GM19238 (cell line): Measurements from ENCODE around the gene SPAG6.

Experiments
- DNase-seq: peaks from one replicate; pipeline ENCODE4 v3.0.0; 2011; ENCODE audit warnings: low spot score; ENCODE audit not compliant: insufficient read length

SPAG6 gene

GRCh38 chr10:22321924-22322640 lies 23.2 kb upstream of the SPAG6 start:
- DNase-seq, result no peak

GRCh38 chr10:22322641-22323160 lies 22.6 kb upstream of the SPAG6 start:
- DNase-seq, result no peak

GRCh38 chr10:22323538-22324305 lies 21.6 kb upstream of the SPAG6 start:
- no peak for DNase-seq

GRCh38 chr10:22324413-22324812 lies 20.9 kb upstream of the SPAG6 start:
- no peak for DNase-seq

GRCh38 chr10:22324893-22325271 lies 20.4 kb upstream of the SPAG6 start:
- DNase-seq, result no peak

- peak; percentile 70 for DNase-seq
Measured at GRCh38 chr10:22325272-22326144, 19.8 kb upstream of the SPAG6 start.

GRCh38 chr10:22326145-22326702 lies 19.1 kb upstream of the SPAG6 start:
- no peak for DNase-seq

GRCh38 chr10:22329150-22329549 lies 16.1 kb upstream of the SPAG6 start:
- DNase-seq, result no peak

GRCh38 chr10:22332116-22332692 lies 13.1 kb upstream of the SPAG6 start:
- no peak for DNase-seq

GRCh38 chr10:22333167-22333974 lies 11.9 kb upstream of the SPAG6 start:
- no peak for DNase-seq

GRCh38 chr10:22333975-22334282 lies 11.4 kb upstream of the SPAG6 start:
- DNase-seq, result no peak

GRCh38 chr10:22334414-22335172 lies 10.7 kb upstream of the SPAG6 start:
- no peak for DNase-seq

GRCh38 chr10:22335173-22335933 lies 9.9 kb upstream of the SPAG6 start:
- peak; percentile 65 for DNase-seq

GRCh38 chr10:22338185-22338900 lies 7.0 kb upstream of the SPAG6 start:
- DNase-seq, result no peak

GRCh38 chr10:22338931-22339330 lies 6.4 kb upstream of the SPAG6 start:
- no peak for DNase-seq

GRCh38 chr10:22339761-22340328 lies 5.5 kb upstream of the SPAG6 start:
- no peak for DNase-seq

- DNase-seq, result peak; percentile 67
Measured at GRCh38 chr10:22340329-22341189, 4.7 kb upstream of the SPAG6 start.
